ENCODE data around the gene TMEM151A.

- TF ChIP-seq CTCF (IDR thresholded peaks at IDR 0.05) (no peak), EZH2phosphoT487 (IDR thresholded peaks at IDR 0.05) (no peak), EZH2 (IDR thresholded peaks at IDR 0.05) (no peak)
These were observed 27.9 kb upstream of the TMEM151A start for GRCh38 chr11:66263785-66264184.

Measured in neural progenitor cell (in vitro differentiated cells).